B cell (primary cell): Measurements from ENCODE around the gene CDC26. TPM values are rescaled to one million over a fixed set of nuclear protein-coding genes. Genes with fewer than 3 reads are reported as not detected.

ENCODE experiments used
- ATAC-seq: fragments of 200-7000 bp; cut with Tn5 transposase; one replicate; pipeline ENCODE4 v1.10.0; 2021; ENCODE audit warnings: low read depth, mild to moderate bottlenecking, moderate number of reproducible peaks, moderate library complexity
- CTCF ChIA-PET: fragments of 350-600 bp; sonication (Branson Sonifier 250); formaldehyde crosslinking; loops from one replicate; lab custom pipeline; 2021; ENCODE audit warnings: antibody characterized with exemption, inconsistent platforms; lab: Charles Lee
- POLR2A ChIA-PET: fragments of 350-600 bp; sonication (Branson Sonifier 250); formaldehyde crosslinking; loops from one replicate; lab custom pipeline; 2021; ENCODE audit warnings: antibody characterized with exemption; lab: Charles Lee
- DNase-seq: peaks from one replicate; pipeline ENCODE4 v3.0.0; 2013
- H2AFZ ChIP-seq: 2 replicates; pipeline ENCODE4 v1.6.1; 2012; ENCODE audit warnings: mild to moderate bottlenecking, low read depth, low read length; ENCODE audit not compliant: insufficient read depth, poor library complexity, severe bottlenecking
- H3K27ac ChIP-seq, 2 donors: 1 replicate in 1 of 2; 2 replicates in 1 of 2; pipeline ENCODE4 v1.5.1; 2012 to 2013; ENCODE audit warnings: low read length in 2 of 2, mild to moderate bottlenecking in 2 of 2, moderate library complexity in 1 of 2
- H3K27me3 ChIP-seq, 4 experiments: fragments of 200-600 bp in 1 of 4; sonication (generic) in 1 of 4; replicated peaks in 1 of 4; 1 replicate in 2 of 4; 2 replicates in 2 of 4; pipeline versions ENCODE4 v1.6.1 to v1.7.0; 2013 to 2016; ENCODE audit warnings: low read length in 3 of 4, mild to moderate bottlenecking in 2 of 4, mixed read lengths in 1 of 4, moderate library complexity in 1 of 4; ENCODE audit not compliant: insufficient read depth in 4 of 4, control insufficient read depth in 3 of 4; ENCODE audit errors: control extremely low read depth in 1 of 4
- H3K36me3 ChIP-seq, 2 experiments: replicated peaks in 1 of 2; 1 replicate in 1 of 2; 2 replicates in 1 of 2; pipeline versions ENCODE4 v1.6.1 to v1.7.1; 2013; ENCODE audit warnings: low read length in 1 of 2; ENCODE audit not compliant: insufficient read depth in 2 of 2, control insufficient read depth in 1 of 2; ENCODE audit errors: control extremely low read depth in 1 of 2, extremely low read depth in 1 of 2
- H3K4me1 ChIP-seq, 2 donors: fragments of 200-600 bp in 1 of 2; sonication (generic) in 1 of 2; 1 replicate in 1 of 2; 2 replicates in 1 of 2; pipeline versions ENCODE4 v1.5.1 to v1.6.1; 2013 to 2017; ENCODE audit warnings: low read length in 2 of 2; ENCODE audit not compliant: control insufficient read depth in 2 of 2, insufficient read depth in 2 of 2
- H3K4me2 ChIP-seq: replicated peaks from 2 replicates; pipeline ENCODE3; 2012; ENCODE audit warnings: mild to moderate bottlenecking, low read depth, low read length; ENCODE audit not compliant: poor library complexity, severe bottlenecking
- H3K4me3 ChIP-seq, 5 experiments: fragments of 200-600 bp in 1 of 5; sonication (generic) in 1 of 5; 1 replicate in 3 of 5; 2 replicates in 2 of 5; pipeline versions ENCODE4 v1.5.1 to v1.7.0; 2011 to 2016; ENCODE audit warnings: low read length in 4 of 5, mild to moderate bottlenecking in 4 of 5, low read depth in 2 of 5, control low read depth in 1 of 5, moderate library complexity in 1 of 5; ENCODE audit not compliant: insufficient read depth in 1 of 5; ENCODE audit errors: control extremely low read depth in 1 of 5, extremely low read depth in 1 of 5
- H3K79me2 ChIP-seq: fragments of 200-600 bp; sonication (generic); one replicate; pipeline ENCODE4 v1.6.0; 2016; ENCODE audit warnings: low read length; ENCODE audit not compliant: control insufficient read depth, insufficient read depth
- H3K9ac ChIP-seq: fragments of 200-600 bp; sonication (generic); 2 replicates; pipeline ENCODE4 v1.6.1; 2017; ENCODE audit warnings: mild to moderate bottlenecking, low read length, moderate library complexity
- H3K9me3 ChIP-seq, 3 donors: one replicate each; pipeline versions ENCODE4 v1.6.1 to v1.7.1; 2013; ENCODE audit warnings: low read length in 2 of 3; ENCODE audit not compliant: control insufficient read depth in 2 of 3, insufficient read depth in 1 of 3; ENCODE audit errors: control extremely low read depth in 1 of 3
- H4K20me1 ChIP-seq: 2 replicates; pipeline ENCODE4 v1.6.0; 2012; ENCODE audit warnings: mild to moderate bottlenecking, low read length; ENCODE audit not compliant: insufficient read depth, control insufficient read depth, poor library complexity, severe bottlenecking
- H3K27ac Mint-ChIP-seq: one replicate; pipeline ENCODE4 v1.8.0; 2021; ENCODE audit warnings: mixed read lengths
- H3K27me3 Mint-ChIP-seq: one replicate; pipeline ENCODE4 v1.8.0; 2021; ENCODE audit warnings: mixed read lengths
- H3K4me1 Mint-ChIP-seq: one replicate; pipeline ENCODE4 v1.8.0; 2021; ENCODE audit warnings: mixed read lengths
- H3K4me3 Mint-ChIP-seq: one replicate; pipeline ENCODE4 v1.8.0; 2021; ENCODE audit warnings: mixed read lengths
- H3K9me3 Mint-ChIP-seq: one replicate; pipeline ENCODE4 v1.8.0; 2022; ENCODE audit warnings: mixed read lengths; ENCODE audit not compliant: insufficient read depth
- EZH2 ChIP-seq: IDR thresholded peaks from 2 replicates; pipeline ENCODE4 v1.6.1; 2012; ENCODE audit warnings: borderline replicate concordance, low read depth, mild to moderate bottlenecking, moderate library complexity, low read length; ENCODE audit not compliant: insufficient read depth, poor library complexity, severe bottlenecking
- WGBS: methylation state at CpG from one replicate; pipeline ENCODE4 v1.1.5; 2013; ENCODE audit warnings: missing lambda C conversion rate; ENCODE audit not compliant: insufficient coverage; 5-methylcytosine and 5-hydroxymethylcytosine counted together
- intact Hi-C: fragments of 100-400 bp; cut with micrococcal nuclease; formaldehyde crosslinking; loops from one replicate; pipeline ENCODE4 v1.10.0; 2022
- polyA plus RNA-seq: library from polyadenylated mRNA; depleted of rRNA; stranded (reverse); fragments of >200 nt; gene quantifications from 2 replicates; pipeline ENCODE4 v1.2.3, GENCODE V29; 2012
- total RNA-seq, 2 donors: library from RNA; stranded (reverse); fragments of 120-200 nt in 1 of 2; gene quantifications; 1 replicate in 1 of 2; 2 replicates in 1 of 2; pipeline versions ENCODE4 v1.2.3 to v1.2.4, GENCODE V29; 2013 to 2022
- TF ChIP-seq, protein P1 (sequence below): fragments of 200-600 bp; IDR thresholded peaks from one replicate; pipeline ENCODE4 v1.8.0; 2022; ENCODE audit warnings: antibody characterized with exemption, mild to moderate bottlenecking

The CDC26 gene
- total and polyA plus RNA-seq, 2 donors (not counting 1 experiment from before 2014, with no cell fraction given), result 14.8 to 32.9 TPM

DNA sequence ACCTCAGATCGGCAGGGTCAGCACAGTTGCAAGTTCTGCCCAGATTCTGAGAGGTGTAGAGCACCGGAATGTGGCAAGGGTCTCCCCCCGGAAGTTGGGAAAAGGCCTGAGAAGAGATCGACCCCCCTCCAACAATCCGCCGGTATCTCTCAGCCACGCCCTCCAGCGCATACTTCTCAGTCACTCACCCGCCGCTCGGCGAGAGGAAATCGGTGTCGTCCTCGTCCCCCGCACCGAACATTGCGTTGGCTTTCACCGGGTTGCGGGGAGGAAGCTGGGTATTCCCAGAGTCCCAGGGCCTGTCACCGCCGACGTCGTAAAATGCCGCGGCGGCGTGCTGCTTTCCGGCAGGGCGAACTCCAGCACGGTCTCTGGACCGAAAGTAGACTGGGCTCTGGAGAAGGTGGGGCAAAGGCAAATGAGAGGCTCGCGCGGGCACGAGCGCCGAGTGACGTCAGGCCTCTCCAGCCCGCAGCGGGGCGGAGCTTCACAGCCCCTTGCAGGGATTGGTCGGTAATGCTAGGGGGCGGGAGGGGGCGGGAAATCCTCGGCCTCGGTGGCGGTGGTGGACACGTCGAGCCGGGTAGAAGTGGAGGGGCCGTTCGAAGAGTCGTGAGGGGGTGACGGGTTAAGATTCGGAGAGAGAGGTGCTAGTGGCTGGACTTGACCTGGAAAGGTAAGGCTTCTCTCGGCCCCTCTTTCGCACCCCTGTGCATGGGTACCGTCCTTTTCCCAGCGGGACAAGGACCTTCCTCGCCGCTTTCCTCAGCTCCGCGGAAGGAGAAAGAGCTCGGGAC lies 54.2 kb downstream of the CDC26 start, which contains the start of the genes FKBP15 and SLC31A1:
Gene FKBP15, minus strand, starts transcription at position 275 of the 797 bp plus-strand sequence. Its CDS starts 34 bp downstream, at position 241.
Gene SLC31A1, plus strand, starts transcription at position 542 of the 797 bp plus-strand sequence. CDS start 34,605 bp downstream, outside the sequence.
- no peak for TF ChIP-seq EZH2
- TF ChIP-seq, protein P1, sequence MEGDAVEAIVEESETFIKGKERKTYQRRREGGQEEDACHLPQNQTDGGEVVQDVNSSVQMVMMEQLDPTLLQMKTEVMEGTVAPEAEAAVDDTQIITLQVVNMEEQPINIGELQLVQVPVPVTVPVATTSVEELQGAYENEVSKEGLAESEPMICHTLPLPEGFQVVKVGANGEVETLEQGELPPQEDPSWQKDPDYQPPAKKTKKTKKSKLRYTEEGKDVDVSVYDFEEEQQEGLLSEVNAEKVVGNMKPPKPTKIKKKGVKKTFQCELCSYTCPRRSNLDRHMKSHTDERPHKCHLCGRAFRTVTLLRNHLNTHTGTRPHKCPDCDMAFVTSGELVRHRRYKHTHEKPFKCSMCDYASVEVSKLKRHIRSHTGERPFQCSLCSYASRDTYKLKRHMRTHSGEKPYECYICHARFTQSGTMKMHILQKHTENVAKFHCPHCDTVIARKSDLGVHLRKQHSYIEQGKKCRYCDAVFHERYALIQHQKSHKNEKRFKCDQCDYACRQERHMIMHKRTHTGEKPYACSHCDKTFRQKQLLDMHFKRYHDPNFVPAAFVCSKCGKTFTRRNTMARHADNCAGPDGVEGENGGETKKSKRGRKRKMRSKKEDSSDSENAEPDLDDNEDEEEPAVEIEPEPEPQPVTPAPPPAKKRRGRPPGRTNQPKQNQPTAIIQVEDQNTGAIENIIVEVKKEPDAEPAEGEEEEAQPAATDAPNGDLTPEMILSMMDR, result no peak
- peak within 1 kb of the TSS; percentile 91 for H3K4me2 ChIP-seq
- intact Hi-C loops, result loop anchor here (1.0 to 5.0 kb wide), 7 partner anchors 11 to 1324 kb away; partner anchors contain the start of genes ALAD, CDC26, PRPF4 and PTBP3

More for the DNA sequence above, 54.2 kb downstream of the CDC26 start, which contains the start of the genes FKBP15 and SLC31A1:
- H3K27ac ChIP-seq, result peak within 1 kb of the TSS; percentile 59 to 84
- Mint-ChIP-seq H3K27me3 (no peaks in the 10 kb centered on the region), H3K27ac (peak within 1 kb of the TSS; percentile 95), H3K9me3 (no peaks in the 10 kb centered on the region), H3K4me1 (peaks cover 48% of the 10 kb centered on the region), H3K4me3 (peak within 1 kb of the TSS; percentile 95)
- peak; percentile 98 for ATAC-seq
- peak within 1 kb of the TSS; percentile 95 for H3K9ac ChIP-seq
- H3K79me2 ChIP-seq, result peaks cover 56% of the 10 kb centered on the region
- H3K4me3 ChIP-seq, result peak within 1 kb of the TSS; percentile 77 to 97 (median 94)
- H3K36me3 ChIP-seq, result no peaks in the 10 kb centered on the region
- ChIA-PET CTCF (interaction anchor here (0.8 to 5.6 kb wide), 8 partner anchors 11 to 437 kb away, joined by 3 to 39 read pairs (median 4); partner anchors contain the start of genes CDC26, PRPF4 and SLC31A2), POLR2A (interaction anchor here (0.6 to 2.1 kb wide), 5 partner anchors 10 to 189 kb away, joined by 4 to 12 read pairs (median 7); partner anchors contain the start of genes C9orf43, CDC26, POLE3 and PRPF4)
- no peaks in the 10 kb centered on the region for H3K27me3 ChIP-seq
- peaks cover 9% of the 10 kb centered on the region for H4K20me1 ChIP-seq
- peaks cover 0 to 4% (median 0%) of the 10 kb centered on the region in 3 donors for H3K9me3 ChIP-seq
- peak; percentile 98 for DNase-seq
- under 1% methylated on average over 65 of the region's 65 CpGs for WGBS
- H2AFZ ChIP-seq, result peak within 1 kb of the TSS; percentile 87
- peaks cover 33 to 35% of the 10 kb centered on the region in 2 donors for H3K4me1 ChIP-seq
